Measurements from ENCODE around the gene SMIM5.

The SMIM5 gene

DNA sequence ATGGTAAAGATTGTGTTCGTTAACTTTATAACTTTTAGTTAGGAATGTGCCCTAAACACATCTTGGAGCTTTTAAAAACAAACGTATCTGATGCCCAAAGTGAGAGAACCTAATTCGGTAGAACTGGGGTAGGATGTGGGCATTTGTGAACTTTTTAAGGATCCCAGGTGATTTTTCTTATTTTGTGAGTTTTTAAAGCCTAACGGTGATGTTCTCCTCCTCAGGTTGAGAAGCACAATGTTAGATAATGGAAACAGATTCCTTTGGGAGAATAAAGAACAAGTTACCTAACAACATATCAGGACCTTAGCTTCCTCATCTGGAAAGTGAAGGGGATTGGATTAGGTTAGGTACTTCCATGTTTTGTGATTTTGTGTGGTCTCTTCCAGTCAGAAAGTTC lies 34.6 kb downstream of the SMIM5 start:
- no peak for DNase-seq (ENCODE audit: low read depth)

- no peak for DNase-seq (ENCODE audit: low read depth)
Measured at GRCh38 chr17:75668489-75668888, 35.3 kb downstream of the SMIM5 start.

DNA sequence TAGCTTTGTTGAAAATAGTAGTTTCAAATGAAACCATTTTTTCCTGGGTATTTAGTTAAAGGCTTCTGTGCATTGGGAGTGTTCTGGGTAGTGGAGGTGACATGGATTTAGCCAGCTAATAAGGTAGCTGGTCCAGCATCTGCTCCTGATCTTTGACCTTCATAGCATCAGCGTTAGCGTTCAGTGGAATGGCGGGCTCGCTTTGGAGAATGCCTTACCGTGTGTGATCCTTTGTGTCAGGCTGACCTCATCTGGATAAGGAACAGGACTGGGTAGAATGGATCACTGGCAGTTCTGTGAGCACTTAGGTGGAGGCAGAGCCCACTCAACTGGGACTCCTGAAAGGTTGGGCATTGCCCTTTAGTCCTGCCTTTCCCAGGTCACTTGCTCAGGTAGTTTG lies 37.6 kb downstream of the SMIM5 start:
- DNase-seq (ENCODE audit: low read depth), result no peak

- no peak for DNase-seq (ENCODE audit: low read depth)
Measured at GRCh38 chr17:75672011-75672410, 38.8 kb downstream of the SMIM5 start.

DNA sequence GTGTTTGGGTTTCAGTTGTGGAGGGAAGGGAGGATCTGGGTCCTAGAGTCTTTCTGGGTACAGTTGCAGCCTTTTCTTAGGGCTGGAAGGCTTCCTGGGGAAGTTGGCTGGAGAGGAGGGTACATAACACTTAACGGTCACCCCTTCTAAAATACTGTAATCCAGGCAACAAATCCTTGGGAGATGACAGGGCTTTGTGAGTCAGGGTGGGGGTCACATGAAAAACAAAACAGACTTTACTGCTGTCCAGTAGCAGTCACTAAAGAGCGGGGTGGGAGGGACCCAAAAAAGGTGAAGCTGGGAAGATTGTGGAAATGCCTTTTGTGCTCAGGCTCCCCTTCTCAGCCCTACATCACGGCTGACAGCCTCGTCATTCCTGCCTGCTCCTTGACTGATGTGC lies 40.3 kb downstream of the SMIM5 start:
- DNase-seq (ENCODE audit: low read depth), result no peak

DNA sequence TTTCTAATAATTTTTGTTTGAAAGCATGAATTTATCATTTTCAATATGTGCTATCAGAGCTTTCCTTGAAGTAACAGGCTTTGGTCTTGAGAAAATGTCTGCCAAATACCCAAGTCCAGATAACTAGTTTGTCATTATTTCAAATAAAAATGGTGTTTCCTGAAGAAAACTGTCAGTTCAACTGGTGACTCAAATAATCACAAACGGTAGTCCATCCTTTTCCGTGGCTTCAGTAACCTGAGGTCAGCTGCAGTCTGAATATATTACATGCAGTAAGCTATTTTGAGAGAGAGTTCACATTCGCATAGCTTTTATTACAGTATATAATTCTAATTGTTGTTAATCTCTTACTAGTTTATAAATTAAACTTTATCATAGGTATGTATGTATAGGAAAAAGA lies 43.2 kb downstream of the SMIM5 start:
- no peak for DNase-seq (ENCODE audit: low read depth)

- DNase-seq (ENCODE audit: low read depth), result no peak
Measured at GRCh38 chr17:75679706-75680211, 46.5 kb downstream of the SMIM5 start.

- DNase-seq (ENCODE audit: low read depth), result no peak
Measured at GRCh38 chr17:75680431-75680830, 47.2 kb downstream of the SMIM5 start.

DNA sequence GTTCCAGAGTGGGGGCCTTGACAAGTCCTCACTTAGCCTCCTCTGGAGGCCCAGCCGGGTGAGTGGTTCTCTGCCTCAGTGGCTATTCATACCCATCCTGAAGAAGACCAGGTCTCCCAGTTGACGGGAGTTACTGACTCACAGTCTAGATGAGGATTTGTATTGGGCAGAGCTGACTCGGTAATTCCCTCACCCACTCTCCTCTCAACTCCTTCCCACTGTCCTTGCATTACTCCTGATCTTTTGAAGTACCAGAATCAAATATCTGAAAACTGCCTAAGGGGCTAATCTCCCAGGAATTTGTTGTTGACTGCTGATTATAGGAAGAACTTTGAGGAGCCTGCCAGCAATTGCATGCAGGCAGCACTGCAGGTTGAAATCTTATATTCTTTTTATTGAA lies 48.1 kb downstream of the SMIM5 start:
- no peak for DNase-seq (ENCODE audit: low read depth)

GRCh38 chr17:75683583-75683982 lies 50.3 kb downstream of the SMIM5 start:
- no peak for DNase-seq (ENCODE audit: low read depth)

GRCh38 chr17:75684249-75684648 lies 51.0 kb downstream of the SMIM5 start:
- no peak for DNase-seq (ENCODE audit: low read depth)

DNA sequence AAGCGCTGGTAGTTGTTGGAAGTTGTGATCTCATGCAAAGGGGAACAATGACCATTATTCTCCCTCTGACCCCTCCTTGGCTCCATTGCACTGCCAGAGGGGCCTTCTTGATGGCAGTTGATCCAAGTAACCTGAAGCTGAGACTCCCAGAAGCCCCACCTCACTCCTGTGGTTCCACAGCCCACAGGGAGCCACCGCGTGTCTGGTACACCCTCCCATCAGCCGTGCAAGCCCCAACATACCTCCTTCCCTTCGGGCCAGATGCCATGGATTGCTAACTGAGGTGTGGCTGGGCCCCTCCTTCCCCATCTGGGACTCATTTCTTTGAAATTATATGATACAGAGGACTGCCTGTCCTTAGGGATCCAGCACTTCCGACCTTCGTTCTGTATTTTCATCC lies 51.7 kb downstream of the SMIM5 start:
- DNase-seq (ENCODE audit: low read depth), result no peak

DNA sequence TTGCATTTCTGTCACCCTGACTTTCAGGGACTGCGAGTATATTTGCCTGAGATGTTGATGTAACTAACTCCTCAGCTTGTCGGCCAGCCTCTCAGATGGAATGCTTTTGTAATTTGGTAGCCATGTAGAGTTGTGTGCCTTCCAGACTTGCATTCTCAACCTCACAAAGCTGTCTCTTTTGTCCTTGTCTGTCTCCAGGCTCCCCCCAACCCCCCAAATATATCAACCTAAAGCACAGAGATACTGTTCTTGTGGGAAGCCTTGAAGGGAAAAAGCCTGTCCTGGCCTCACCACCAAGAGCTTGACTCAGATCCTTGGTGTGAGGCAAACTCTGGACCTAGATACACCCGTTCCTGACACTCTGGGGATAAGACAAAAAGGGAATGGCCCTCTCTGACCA lies 52.3 kb downstream of the SMIM5 start:
- DNase-seq (ENCODE audit: low read depth), result no peak

GRCh38 chr17:75688209-75688825 lies 55.1 kb downstream of the SMIM5 start:
- DNase-seq (ENCODE audit: low read depth), result no peak

DNA sequence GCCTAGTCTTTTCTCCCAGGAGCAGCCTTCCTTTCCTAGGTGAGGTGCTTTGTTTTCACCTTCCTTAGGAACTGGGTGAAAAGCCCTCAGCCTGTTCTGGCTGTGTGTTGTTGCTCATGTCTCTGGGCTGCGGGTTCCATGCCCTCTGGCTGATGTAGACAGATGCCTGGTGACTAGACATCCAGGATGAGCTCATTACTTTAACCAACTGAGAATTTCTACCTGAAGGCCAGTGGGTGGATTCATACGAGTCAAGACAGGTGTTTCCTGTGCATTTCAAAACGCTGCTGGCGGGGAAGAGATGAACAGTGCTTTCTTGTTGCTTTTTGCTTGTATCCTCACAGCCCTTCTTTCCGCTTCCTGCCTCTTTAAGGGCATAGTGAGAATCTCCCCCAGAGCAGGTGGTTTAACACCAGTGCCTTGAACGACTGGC lies 56.2 kb downstream of the SMIM5 start:
- no peak for DNase-seq (ENCODE audit: low read depth)
